CD14-positive monocyte (primary cell): ENCODE data around the gene AMBRA1. TPM values are rescaled to one million over a fixed set of nuclear protein-coding genes. Genes with fewer than 3 reads are reported as not detected.
A peak's percentile ranks its signal among the peaks of the same experiment; 100 is the strongest.

Experiments
- DNase-seq, 3 donors: peaks; one replicate each; pipeline ENCODE4 v3.0.0-alpha.2; 2011 to 2022
- H2AFZ ChIP-seq: 2 replicates; pipeline ENCODE4 v1.6.0; 2012; ENCODE audit warnings: mild to moderate bottlenecking, low read depth, low read length, inconsistent platforms; ENCODE audit not compliant: insufficient read depth, poor library complexity, severe bottlenecking
- H3K27ac ChIP-seq, 2 donors: 1 replicate in 1 of 2; 2 replicates in 1 of 2; pipeline ENCODE4 v1.5.1; 2012 to 2013; ENCODE audit warnings: low read length in 2 of 2, control low read depth in 1 of 2, inconsistent platforms in 1 of 2, low read depth in 1 of 2, mild to moderate bottlenecking in 1 of 2
- H3K27me3 ChIP-seq, 2 donors: one replicate each; pipeline versions ENCODE4 v1.6.0 to v1.6.1; 2011 to 2013; ENCODE audit warnings: low read length in 2 of 2; ENCODE audit not compliant: control insufficient read depth in 2 of 2, insufficient read depth in 2 of 2
- H3K36me3 ChIP-seq, 2 donors: replicated peaks in 1 of 2; 1 replicate in 1 of 2; 2 replicates in 1 of 2; pipeline versions ENCODE4 v1.5.1 to v1.6.1; 2012 to 2013; ENCODE audit warnings: low read length in 2 of 2, control low read depth in 1 of 2, inconsistent platforms in 1 of 2, mild to moderate bottlenecking in 1 of 2; ENCODE audit not compliant: insufficient read depth in 2 of 2, control insufficient read depth in 1 of 2
- H3K4me1 ChIP-seq, 2 donors: 1 replicate in 1 of 2; 2 replicates in 1 of 2; pipeline versions ENCODE4 v1.5.1 to v1.6.1; 2012 to 2013; ENCODE audit warnings: low read length in 2 of 2, control low read depth in 1 of 2, inconsistent platforms in 1 of 2, mild to moderate bottlenecking in 1 of 2, moderate library complexity in 1 of 2; ENCODE audit not compliant: insufficient read depth in 2 of 2, control insufficient read depth in 1 of 2
- H3K4me2 ChIP-seq: replicated peaks from 2 replicates; pipeline ENCODE3; 2012; ENCODE audit warnings: low read length, moderate library complexity, mild to moderate bottlenecking; ENCODE audit not compliant: poor library complexity, severe bottlenecking; ENCODE audit errors: extremely low read depth
- H3K4me3 ChIP-seq, 3 experiments: fragments of 200-600 bp in 1 of 3; sonication (generic) in 1 of 3; replicated peaks in 1 of 3; 1 replicate in 2 of 3; 2 replicates in 1 of 3; pipeline ENCODE4 v1.5.1; 2011 to 2013; ENCODE audit warnings: low read length in 3 of 3, mild to moderate bottlenecking in 3 of 3, control low read depth in 2 of 3, low read depth in 2 of 3, inconsistent platforms in 1 of 3, moderate library complexity in 1 of 3
- H3K79me2 ChIP-seq: 2 replicates; pipeline ENCODE4 v1.6.0; 2012; ENCODE audit warnings: mild to moderate bottlenecking, control low read depth, inconsistent platforms, low read length, moderate library complexity; ENCODE audit not compliant: insufficient read depth
- H3K9ac ChIP-seq: 2 replicates; pipeline ENCODE4 v1.6.0; 2017; ENCODE audit warnings: low read length, mild to moderate bottlenecking; ENCODE audit not compliant: insufficient read depth, poor library complexity, severe bottlenecking
- H3K9me3 ChIP-seq, 2 donors: replicated peaks in 1 of 2; 1 replicate in 1 of 2; 2 replicates in 1 of 2; pipeline versions ENCODE4 v1.5.1 to v1.6.1; 2012 to 2013; ENCODE audit warnings: low read length in 2 of 2, control low read depth in 1 of 2; ENCODE audit not compliant: control insufficient read depth in 1 of 2, insufficient read depth in 1 of 2
- H4K20me1 ChIP-seq: 2 replicates; pipeline ENCODE4 v1.6.0; 2012; ENCODE audit warnings: mild to moderate bottlenecking, low read length, control low read depth, moderate library complexity; ENCODE audit not compliant: insufficient read depth
- H3K27ac Mint-ChIP-seq, 7 donors: one replicate each; pipeline ENCODE4 v1.8.0; 2020; ENCODE audit warnings: mild to moderate bottlenecking in 7 of 7, mixed read lengths in 7 of 7, moderate library complexity in 6 of 7, inconsistent platforms in 2 of 7
- H3K27me3 Mint-ChIP-seq, 3 donors: one replicate each; pipeline ENCODE4 v1.8.0; 2021 to 2022; ENCODE audit warnings: low read depth in 3 of 3, mild to moderate bottlenecking in 3 of 3, mixed read lengths in 3 of 3, moderate library complexity in 3 of 3, inconsistent platforms in 1 of 3
- H3K36me3 Mint-ChIP-seq, 2 donors: one replicate each; pipeline ENCODE4 v1.8.0; 2020; ENCODE audit warnings: mixed read lengths in 2 of 2, inconsistent platforms in 1 of 2, mild to moderate bottlenecking in 1 of 2
- H3K4me1 Mint-ChIP-seq: one replicate; pipeline ENCODE4 v1.8.0; 2020; ENCODE audit warnings: mild to moderate bottlenecking, mixed read lengths
- H3K4me3 Mint-ChIP-seq, 2 donors: one replicate each; pipeline ENCODE4 v1.8.0; 2020; ENCODE audit warnings: mild to moderate bottlenecking in 2 of 2, mixed read lengths in 2 of 2, moderate library complexity in 1 of 2
- H3K9me3 Mint-ChIP-seq, 7 donors: one replicate each; pipeline ENCODE4 v1.8.0; 2020 to 2022; ENCODE audit warnings: mixed read lengths in 7 of 7, mild to moderate bottlenecking in 6 of 7, moderate library complexity in 6 of 7, inconsistent platforms in 2 of 7
- WGBS: methylation state at CpG from one replicate; pipeline ENCODE4 v1.1.5; 2013; ENCODE audit warnings: missing lambda C conversion rate; ENCODE audit not compliant: insufficient coverage; 5-methylcytosine and 5-hydroxymethylcytosine counted together
- intact Hi-C, 2 donors: fragments of 100-400 bp; cut with micrococcal nuclease; formaldehyde crosslinking; loops; one replicate each; pipeline versions ENCODE4 v1.15.0 to v1.15.1; 2023
- polyA plus RNA-seq, 3 donors: library from polyadenylated mRNA; depleted of rRNA in 1 of 3; unstranded in 2 of 3; stranded (reverse) in 1 of 3; fragments of 300-500 nt in 2 of 3; fragments of >200 nt in 1 of 3; fragmentation: Illumina TruSeq in 2 of 3; gene quantifications; 1 replicate in 2 of 3; 2 replicates in 1 of 3; pipeline ENCODE4 v1.2.3, GENCODE V29; 2012 to 2021
- TF ChIP-seq, protein P1 (sequence below): fragments of 200-600 bp; IDR thresholded peaks from one replicate; pipeline ENCODE4 v1.8.0; 2022; ENCODE audit warnings: antibody characterized with exemption, mild to moderate bottlenecking

Gene AMBRA1
- polyA plus RNA-seq, 3 donors: 2.1 to 6.1 (median 3.8) TPM

DNA sequence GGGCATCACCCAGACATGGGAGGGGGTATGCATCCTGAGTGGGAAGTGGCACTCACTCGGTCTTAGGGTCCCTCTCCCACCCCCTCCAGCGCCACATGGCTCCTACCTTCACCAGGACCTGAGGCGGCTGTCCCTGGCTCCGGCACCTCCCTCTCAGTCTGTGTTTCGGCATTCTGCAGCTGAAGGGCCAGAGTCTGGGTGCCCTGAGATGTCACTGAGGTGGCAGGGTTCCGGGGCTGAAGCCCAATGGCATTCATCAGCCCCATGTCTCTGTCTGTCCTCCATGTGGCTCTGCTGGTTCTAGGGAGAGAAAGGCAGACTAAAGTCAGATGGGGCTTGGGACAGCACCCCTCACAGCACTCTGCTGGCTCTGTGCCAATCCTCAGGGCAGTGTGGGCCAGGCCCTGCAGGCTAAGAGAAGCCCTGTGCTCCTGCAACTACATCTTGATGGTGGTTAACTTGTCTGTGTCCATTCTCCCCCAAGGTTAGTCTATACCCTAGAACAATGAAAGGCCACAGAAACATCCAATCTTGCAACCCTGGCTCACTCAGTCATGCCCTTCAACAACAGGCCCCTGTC, 185.3 kb downstream of the AMBRA1 start:
- DNase-seq: no peak
- H3K9me3 Mint-ChIP-seq: no peaks in the 10 kb centered on the region
- no peak overlapping the region for H3K27ac ChIP-seq
- TF ChIP-seq, protein P1, sequence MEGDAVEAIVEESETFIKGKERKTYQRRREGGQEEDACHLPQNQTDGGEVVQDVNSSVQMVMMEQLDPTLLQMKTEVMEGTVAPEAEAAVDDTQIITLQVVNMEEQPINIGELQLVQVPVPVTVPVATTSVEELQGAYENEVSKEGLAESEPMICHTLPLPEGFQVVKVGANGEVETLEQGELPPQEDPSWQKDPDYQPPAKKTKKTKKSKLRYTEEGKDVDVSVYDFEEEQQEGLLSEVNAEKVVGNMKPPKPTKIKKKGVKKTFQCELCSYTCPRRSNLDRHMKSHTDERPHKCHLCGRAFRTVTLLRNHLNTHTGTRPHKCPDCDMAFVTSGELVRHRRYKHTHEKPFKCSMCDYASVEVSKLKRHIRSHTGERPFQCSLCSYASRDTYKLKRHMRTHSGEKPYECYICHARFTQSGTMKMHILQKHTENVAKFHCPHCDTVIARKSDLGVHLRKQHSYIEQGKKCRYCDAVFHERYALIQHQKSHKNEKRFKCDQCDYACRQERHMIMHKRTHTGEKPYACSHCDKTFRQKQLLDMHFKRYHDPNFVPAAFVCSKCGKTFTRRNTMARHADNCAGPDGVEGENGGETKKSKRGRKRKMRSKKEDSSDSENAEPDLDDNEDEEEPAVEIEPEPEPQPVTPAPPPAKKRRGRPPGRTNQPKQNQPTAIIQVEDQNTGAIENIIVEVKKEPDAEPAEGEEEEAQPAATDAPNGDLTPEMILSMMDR: no peak
- H3K27me3 Mint-ChIP-seq: peaks cover 0 to 1% (median 0%) of the 10 kb centered on the region in 3 donors
- H3K4me3 Mint-ChIP-seq: no peak overlapping the region
- WGBS: 100% methylated on average over 4 of the region's 6 CpGs
- no peaks in the 10 kb centered on the region for H3K9me3 ChIP-seq
- no peaks in the 10 kb centered on the region for H3K27me3 ChIP-seq
- H3K4me1 Mint-ChIP-seq: no peaks in the 10 kb centered on the region
- H4K20me1 ChIP-seq: no peaks in the 10 kb centered on the region
- no peak overlapping the region for H3K9ac ChIP-seq
- H3K4me1 ChIP-seq: no peaks in the 10 kb centered on the region
- no peaks in the 10 kb centered on the region for H3K79me2 ChIP-seq
- H2AFZ ChIP-seq: no peak overlapping the region
- intact Hi-C loops: no loop called here
- H3K4me3 ChIP-seq: no peak overlapping the region
- peak overlapping the region in 1 of 7 donors; percentile 25 for H3K27ac Mint-ChIP-seq
- peaks cover 57 to 71% of the 10 kb centered on the region in 2 donors for H3K36me3 Mint-ChIP-seq
- no peak overlapping the region for H3K4me2 ChIP-seq
- H3K36me3 ChIP-seq: peaks cover 44 to 75% of the 10 kb centered on the region in 2 donors

DNA sequence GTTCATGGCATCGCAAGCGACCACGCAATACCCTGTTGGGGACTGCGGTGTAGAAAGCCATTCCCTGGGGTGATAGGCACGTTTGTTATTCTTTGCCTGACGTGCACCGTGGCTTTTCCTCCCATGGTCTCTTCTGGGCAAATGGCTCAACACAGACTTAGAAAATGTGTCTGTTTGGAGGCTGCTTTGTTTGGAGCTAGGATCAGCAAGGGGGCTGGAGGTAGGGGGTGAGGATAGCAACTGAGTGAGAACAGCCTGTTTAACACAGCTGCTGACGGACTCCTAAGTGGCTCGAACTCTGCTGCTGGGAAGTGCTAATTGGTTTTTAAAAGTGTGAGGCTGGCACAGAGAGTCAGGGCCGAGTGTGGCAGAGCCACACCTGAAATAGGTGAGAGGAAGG, 186.2 kb downstream of the AMBRA1 start:
- Histone ChIP-seq H2AFZ (no peak overlapping the region), H3K4me3 (no peak overlapping the region), H3K4me2 (no peak overlapping the region), H3K4me1 (no peaks in the 10 kb centered on the region), H3K27me3 (no peaks in the 10 kb centered on the region), H3K79me2 (no peaks in the 10 kb centered on the region), H3K9ac (no peak overlapping the region), H3K36me3 (peaks cover 46 to 75% of the 10 kb centered on the region in 2 donors), H4K20me1 (no peaks in the 10 kb centered on the region), H3K9me3 (no peaks in the 10 kb centered on the region), H3K27ac (no peak overlapping the region)
- Mint-ChIP-seq H3K4me1 (no peaks in the 10 kb centered on the region), H3K36me3 (peaks cover 58 to 73% of the 10 kb centered on the region in 2 donors), H3K4me3 (no peak overlapping the region), H3K27me3 (peaks cover 0 to 1% (median 0%) of the 10 kb centered on the region in 3 donors), H3K27ac (no peak overlapping the region), H3K9me3 (no peaks in the 10 kb centered on the region)
- intact Hi-C loops: no loop called here
- no peak for DNase-seq
- TF ChIP-seq, protein P1: no peak
- 98% methylated on average over 9 of the region's 10 CpGs for WGBS
